ENCODE measurements around the gene MAP2K4.

Gene MAP2K4

GRCh38 chr17:12040478-12040877 lies 19.8 kb downstream of the MAP2K4 start:
- DNase-seq (ENCODE audit: low read depth): no peak

DNA sequence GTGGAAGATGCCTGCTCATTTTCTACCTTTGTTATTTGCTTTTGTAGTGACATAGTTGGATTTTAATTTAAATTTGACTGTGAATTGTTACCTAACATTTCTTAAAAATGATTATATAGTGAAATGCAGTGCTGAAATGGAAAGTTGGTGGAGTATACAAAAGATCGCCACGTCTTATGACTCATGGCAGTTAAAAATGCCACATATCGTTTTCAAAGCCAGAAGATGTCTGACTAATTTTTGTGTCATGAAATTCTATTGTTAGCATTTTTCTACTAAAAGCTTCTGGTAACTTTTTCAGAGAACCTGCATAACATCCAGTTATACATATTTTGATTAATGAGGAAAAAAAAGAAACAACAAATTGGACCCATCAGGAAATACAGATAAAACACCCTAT lies 20.6 kb downstream of the MAP2K4 start:
- no peak for DNase-seq (ENCODE audit: low read depth)

- no peak for DNase-seq (ENCODE audit: low read depth)
Observed at GRCh38 chr17:12043702-12044101, 23.0 kb downstream of the MAP2K4 start.

- no peak for DNase-seq (ENCODE audit: low read depth)
Observed at GRCh38 chr17:12046786-12047185, 26.1 kb downstream of the MAP2K4 start.

DNA sequence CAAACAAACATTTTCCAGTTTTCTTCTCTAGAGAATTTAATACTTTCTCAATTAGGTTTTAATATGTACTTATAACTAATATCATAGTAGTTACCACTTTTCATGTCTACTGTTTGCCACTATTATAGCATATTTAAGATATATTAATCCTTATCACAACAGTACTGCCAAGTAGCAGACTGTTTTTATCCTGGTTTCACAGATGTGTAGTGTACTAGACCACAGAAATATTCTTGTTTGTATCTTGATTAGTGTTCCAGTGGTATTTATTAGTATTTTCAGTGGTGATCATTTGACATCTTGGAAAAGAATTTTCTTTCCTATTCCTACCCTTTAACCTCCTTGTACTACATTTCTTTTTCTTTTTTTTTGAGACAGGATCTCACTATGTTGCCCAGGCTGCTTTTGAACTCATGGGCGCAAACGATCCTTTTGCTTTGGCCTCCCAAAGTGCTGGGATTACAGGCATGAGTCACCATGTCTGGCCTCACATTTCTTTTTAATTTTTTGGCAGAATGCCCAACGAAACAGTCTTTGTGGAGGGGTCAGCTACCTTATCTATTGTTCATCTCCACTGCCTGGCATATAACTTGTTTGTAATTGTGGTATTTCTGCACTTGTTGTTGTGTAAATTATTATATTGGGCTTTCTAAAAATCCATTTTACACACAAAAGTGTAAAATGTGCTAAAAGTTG lies 27.2 kb downstream of the MAP2K4 start:
- DNase-seq (ENCODE audit: low read depth): no peak

- DNase-seq (ENCODE audit: low read depth): no peak
Observed at GRCh38 chr17:12048843-12049473, 28.3 kb downstream of the MAP2K4 start.

GRCh38 chr17:12050646-12051225 lies 30.1 kb downstream of the MAP2K4 start:
- DNase-seq (ENCODE audit: low read depth): no peak

DNA sequence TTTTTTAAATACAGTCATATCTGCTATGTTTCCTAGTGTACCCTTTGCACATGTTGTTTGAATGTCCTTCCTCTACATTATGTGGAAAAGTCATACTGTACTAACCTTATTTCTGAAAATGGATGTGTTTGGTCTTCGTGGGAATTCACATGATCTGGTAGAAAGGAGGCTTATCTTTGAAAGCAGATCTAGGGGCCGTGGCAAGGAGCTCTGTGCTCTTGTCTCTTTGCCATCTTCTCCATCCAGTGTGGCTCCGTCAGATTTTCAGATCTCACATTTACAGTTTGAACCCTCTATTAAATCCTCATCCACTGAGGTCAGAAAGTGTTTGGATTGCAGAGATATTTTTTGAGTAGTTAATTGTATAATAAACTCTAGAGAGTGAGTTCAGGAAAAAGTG lies 32.9 kb downstream of the MAP2K4 start:
- no peak for DNase-seq (ENCODE audit: low read depth)

GRCh38 chr17:12055889-12056288 lies 35.2 kb downstream of the MAP2K4 start:
- DNase-seq (ENCODE audit: low read depth): no peak

DNA sequence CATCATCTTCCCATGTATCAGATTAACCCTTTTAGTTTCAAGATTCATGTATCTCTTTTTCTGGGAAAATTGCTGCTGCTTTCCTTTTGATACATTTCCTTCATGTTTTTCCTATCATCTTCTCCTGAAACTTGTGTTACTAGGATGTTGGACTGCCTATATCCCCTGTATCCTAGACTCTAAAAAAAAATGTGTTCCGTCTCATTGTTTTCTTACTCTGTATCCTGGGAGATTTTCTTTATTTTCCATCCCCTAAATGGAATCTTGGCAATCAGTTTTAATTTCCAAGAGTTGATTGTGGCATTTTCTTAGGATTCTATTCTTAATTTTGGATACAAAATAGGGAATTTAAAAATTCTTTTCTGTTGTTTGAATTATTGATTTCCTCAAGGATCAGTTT lies 36.8 kb downstream of the MAP2K4 start:
- DNase-seq (ENCODE audit: low read depth): no peak

DNA sequence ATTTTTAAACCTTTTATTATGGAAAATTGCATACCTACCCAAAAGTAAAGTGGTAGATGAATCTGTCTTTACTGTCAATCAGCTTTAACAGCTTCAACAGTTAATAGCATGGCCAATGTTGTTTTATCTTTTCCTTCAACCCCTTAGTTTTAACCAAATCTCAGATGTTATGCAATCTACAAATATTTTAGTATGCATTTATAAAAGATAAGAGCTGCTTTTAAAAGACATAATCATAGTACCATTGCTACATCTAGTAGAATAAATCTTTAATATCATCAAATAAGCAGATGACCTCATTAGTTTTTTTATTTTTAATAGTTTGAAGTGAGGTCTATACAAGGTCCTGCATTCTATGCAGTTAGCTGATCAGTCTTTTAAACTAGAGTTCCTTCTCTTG lies 37.9 kb downstream of the MAP2K4 start:
- no peak for DNase-seq (ENCODE audit: low read depth)

DNA sequence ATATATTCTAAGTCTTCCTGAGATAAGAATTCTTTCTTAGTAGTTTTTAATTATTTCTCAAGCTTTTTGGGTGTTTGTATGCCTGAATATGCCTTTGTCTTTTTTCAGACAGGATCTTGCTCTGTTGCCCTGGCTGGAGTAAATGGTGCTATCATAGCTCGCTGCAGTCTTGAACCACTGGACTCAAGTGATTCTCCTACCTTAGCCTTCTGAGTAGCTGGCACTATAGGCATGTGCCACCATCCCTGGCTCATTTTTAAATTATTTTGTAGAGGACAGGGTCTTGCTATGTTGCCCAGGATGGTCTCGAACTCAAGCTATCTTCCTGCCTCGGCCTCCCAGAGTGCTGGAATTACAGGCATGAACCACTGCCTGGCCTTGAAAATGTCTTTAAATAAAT lies 41.6 kb downstream of the MAP2K4 start:
- DNase-seq (ENCODE audit: low read depth): no peak

DNA sequence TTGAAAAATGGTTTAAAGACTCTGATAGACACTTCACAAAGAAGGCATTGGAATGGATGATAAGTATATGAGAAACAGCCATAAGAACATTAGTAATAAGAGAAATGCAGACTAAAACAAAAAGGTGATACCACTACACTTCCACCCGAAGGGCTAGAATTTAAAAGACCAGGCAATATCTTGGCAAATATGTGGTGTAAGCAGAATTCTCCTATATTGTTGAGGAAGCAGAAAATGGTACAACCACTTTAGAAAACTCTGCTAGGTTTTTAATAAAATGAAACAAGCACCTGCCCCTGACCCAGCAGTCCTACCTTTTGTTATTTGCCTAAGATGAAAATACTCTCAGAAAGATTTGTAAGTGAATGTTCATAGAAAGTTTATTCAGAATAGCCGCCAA lies 43.7 kb downstream of the MAP2K4 start:
- DNase-seq (ENCODE audit: low read depth): no peak

DNA sequence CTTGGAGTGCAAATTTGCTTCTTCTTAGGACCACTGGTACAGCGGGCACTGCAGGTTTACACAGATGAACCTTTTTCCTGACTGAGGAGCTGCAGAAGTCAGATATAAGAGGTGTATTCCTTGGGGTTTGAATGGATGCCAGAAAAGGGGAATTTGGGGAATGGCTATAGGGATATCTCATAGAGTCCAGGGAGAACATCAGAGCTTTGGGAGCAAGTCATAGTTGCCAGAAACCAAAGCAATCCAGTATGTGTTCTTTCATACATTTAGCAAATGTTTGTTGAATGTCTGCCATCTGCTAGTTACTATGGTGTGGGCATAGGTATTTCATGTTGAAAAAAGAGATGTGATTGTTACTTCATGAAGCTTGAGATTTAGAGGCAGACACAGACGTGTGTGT lies 46.8 kb downstream of the MAP2K4 start:
- no peak for DNase-seq (ENCODE audit: low read depth)

- no peak for DNase-seq (ENCODE audit: low read depth)
Observed at GRCh38 chr17:12068946-12069345, 48.3 kb downstream of the MAP2K4 start.

- DNase-seq (ENCODE audit: low read depth): no peak
Observed at GRCh38 chr17:12070561-12070960, 49.9 kb downstream of the MAP2K4 start.

- DNase-seq (ENCODE audit: low read depth): no peak
Observed at GRCh38 chr17:12074346-12074745, 53.7 kb downstream of the MAP2K4 start.

DNA sequence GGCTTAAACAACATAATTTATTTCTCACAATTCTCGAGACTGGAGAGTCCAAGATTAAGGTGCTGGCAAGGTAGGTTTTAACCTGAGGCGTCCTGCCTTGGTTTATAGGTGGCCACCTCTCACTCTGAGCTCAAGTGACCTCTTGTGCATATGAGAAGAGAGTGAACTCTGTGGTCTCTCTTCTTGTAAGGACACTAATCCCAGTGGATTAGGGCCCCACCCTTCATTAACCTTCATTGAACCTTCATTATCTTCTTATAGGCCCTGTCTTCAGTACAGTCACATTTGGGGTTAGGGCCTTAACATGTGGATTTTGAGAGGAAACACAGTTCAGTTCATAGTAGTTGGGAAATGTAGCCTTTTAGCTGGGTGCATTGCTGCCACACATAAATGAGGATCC lies 57.1 kb downstream of the MAP2K4 start:
- no peak for DNase-seq (ENCODE audit: low read depth)

DNA sequence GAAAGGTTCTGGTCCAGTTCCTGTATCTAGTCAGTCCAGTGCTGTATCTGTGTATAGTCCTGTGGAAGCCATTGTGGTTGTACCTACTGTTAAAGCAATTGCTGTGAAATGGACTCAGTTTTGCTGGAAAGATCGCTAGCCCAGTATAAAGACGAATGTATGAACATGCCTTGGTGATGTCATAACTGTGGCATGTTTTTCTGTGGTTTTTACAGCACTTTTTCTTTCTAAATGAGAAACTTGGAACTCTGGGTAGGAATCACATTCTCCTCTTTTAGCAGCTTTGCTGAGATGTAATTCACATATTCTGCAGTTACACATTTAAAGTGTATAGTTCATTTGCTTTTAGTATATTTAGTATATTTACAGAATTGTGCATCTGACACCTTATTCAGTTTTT lies 58.1 kb downstream of the MAP2K4 start:
- DNase-seq (ENCODE audit: low read depth): no peak

DNA sequence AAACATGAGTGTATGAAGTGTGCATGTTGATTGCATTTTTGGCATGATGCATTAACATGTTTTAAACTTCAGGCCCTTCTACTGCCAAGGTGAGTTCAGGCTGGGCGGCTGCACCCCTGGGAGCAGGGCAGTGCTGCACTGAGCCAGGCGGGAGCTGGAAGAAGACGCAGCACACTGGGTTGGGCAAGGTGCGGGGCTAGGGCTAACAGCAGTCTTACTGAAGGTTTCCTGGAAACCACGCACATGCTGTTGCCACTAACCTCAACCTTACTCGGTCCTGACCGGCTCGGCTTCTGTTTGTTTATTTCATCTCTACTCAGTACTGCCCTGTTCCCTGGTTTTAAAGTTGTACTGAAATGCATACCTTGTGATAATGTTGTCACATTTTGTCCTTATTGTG lies 61.0 kb downstream of the MAP2K4 start:
- no peak for DNase-seq (ENCODE audit: low read depth)

DNA sequence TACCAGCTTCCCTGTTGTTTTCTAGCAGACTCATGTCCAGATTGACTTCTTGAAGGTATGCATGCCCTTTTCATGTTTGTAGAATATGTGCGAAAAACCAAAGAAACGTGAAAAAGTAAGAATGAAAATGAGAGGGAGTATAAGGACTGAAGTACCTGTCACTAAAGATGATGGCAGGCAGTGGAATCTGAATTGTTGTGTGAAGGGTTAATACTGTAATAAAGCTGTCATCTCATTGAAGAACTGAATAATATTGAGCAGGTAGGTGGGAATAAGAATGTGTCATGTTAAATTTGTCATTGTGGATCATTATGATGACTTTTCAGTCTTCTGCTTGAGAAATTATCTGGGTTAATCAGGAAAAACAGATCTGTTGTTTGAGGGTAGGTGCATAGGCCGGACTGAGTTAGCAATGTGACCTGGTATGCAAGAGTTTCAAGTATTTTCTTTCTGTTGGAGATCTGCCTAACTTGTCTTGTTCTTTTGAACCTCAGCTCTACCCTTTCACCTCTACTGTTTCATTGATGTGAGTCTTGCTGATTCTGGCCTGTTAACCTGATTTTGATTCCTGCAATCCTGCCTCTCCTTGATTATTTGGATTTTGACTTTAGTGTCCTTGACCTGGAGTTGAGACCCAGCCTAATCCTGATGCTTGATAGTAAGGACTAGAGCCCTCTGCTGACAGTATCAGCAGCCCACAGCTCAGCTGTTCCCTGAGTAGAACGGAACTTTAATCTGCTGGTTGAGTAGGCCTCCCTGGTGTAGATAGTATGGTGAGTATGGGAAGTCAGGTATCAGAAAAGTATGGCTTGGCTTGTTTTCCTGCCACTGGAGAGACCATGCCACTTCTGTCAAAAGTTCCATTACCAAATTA lies 64.6 kb downstream of the MAP2K4 start:
- no peak for DNase-seq (ENCODE audit: low read depth)

DNA sequence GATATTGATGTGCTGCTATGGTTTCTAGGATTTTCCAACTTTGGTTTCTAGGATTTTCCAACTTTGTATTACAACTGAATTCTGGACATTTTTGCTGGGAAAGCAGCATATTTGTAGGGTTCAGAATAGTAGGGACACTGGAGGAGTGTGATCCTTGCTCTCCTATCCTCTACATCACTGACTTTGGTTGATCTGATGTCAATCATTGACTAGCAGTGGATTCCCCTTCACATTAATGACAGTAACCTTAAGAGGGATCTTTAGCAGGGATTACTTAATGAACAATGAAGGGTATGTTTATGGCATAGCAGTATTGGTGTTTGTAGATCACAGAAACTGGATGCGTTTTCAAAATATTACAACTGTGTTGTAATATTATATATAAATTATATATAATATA lies 67.4 kb downstream of the MAP2K4 start:
- DNase-seq (ENCODE audit: low read depth): no peak
